Duodenal mucosa (tissue), 2 donors: Measurements from ENCODE around the gene CTNNAL1.
"Not testable (repeated sequence)": the region's sequence is repeated elsewhere in the genome, so short reads cannot be mapped to it uniquely, and the experiment has no call there.

Experiments
- H3K27ac ChIP-seq: one replicate; pipeline ENCODE4 v1.7.0; 2013; ENCODE audit warnings: low read depth, low read length
- H3K27me3 ChIP-seq, 2 donors: one replicate each; pipeline ENCODE4 v1.7.0; 2013; ENCODE audit warnings: low read length in 2 of 2, control low read depth in 1 of 2; ENCODE audit not compliant: insufficient read depth in 2 of 2, control insufficient read depth in 1 of 2
- H3K36me3 ChIP-seq, 2 donors: one replicate each; pipeline ENCODE4 v1.7.0; 2013; ENCODE audit warnings: low read length in 2 of 2, control low read depth in 1 of 2; ENCODE audit not compliant: insufficient read depth in 2 of 2, control insufficient read depth in 1 of 2
- H3K4me1 ChIP-seq, 2 donors: one replicate each; pipeline ENCODE4 v1.7.0; 2013; ENCODE audit warnings: low read length in 2 of 2, control low read depth in 1 of 2; ENCODE audit not compliant: insufficient read depth in 2 of 2, control insufficient read depth in 1 of 2
- H3K4me3 ChIP-seq, 2 donors: one replicate each; pipeline ENCODE4 v1.7.0; 2013; ENCODE audit warnings: low read length in 2 of 2, low read depth in 1 of 2
- H3K9ac ChIP-seq, 2 donors: one replicate each; pipeline ENCODE4 v1.7.0; 2013; ENCODE audit warnings: low read length in 2 of 2, low read depth in 1 of 2
- H3K9me3 ChIP-seq, 2 donors: one replicate each; pipeline ENCODE4 v1.7.0; 2013; ENCODE audit warnings: low read length in 2 of 2, control low read depth in 1 of 2; ENCODE audit not compliant: control insufficient read depth in 1 of 2

The CTNNAL1 gene

DNA sequence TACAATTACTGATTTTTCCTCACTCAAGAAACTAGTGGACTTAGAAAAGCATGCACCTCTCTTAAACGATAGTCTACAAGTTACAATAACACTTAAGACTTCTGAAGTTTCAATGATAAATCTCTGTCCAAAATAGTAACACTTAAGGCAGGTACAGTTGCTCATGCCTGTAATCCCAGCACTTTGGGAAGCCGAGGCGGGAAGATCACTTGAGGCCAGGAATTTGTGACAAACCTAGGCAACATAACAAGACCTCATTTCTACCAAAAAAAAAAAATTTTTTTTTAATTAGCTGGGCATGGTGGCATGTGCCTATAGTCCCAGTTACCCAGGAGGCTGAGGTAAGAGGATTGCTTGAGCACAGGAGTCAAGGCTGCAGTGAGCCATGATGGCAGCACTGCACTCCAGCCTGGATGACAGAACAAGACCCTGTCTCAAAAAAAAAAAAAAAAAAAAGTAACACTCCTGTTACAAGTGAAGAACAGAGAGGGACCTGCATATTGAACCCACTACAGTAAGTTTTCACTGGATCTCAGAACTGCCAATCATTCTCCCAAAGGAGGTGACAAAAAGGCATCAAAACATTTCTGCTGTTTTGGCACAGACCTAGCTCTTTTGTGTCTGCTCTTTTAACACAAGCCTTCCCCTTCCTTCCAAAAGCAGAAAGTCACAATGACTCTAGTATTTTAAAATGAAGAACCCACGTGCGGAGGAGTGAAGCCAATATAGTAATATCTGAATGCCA is 75.6 kb downstream of the CTNNAL1 start:
- Histone ChIP-seq H3K9ac (no peak overlapping the region), H3K4me1 (peaks cover 10 to 12% of the 10 kb centered on the region in 2 donors), H3K27me3 (no peaks in the 10 kb centered on the region), H3K4me3 (no peak overlapping the region), H3K36me3 (peaks cover 9 to 14% of the 10 kb centered on the region in 2 donors), H3K9me3 (no peaks in the 10 kb centered on the region), H3K27ac (no peak overlapping the region)

DNA sequence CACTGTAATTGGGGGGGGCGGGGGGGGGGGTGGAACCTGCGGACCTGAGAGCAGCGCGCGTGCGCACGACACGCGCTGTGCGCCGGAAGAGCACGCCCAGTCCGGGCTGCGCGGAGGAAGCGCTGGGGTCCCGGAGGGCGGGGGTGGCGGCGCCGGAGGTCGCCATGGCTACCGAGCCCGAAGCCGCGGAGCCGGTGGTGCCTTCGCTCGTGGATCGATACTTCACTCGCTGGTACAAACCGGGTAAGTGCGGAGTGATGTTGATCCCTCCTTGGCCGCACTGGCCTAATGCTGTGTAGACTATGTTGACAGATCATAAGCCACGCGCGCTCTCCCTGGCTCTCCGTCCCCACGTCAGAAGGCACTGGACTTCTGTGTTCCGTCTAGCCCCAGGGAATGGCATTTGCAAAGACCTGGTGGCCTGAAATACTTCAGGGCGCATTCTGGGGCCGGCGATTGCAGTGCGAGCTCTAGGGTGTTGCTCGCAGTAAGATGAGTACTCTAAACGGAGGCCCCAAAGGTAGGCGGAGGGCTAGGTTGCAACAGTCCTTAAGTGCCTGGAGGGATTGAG is 78.9 kb downstream of the CTNNAL1 start, which contains the start of gene ABITRAM:
Gene ABITRAM, plus strand, starts transcription at position 78 of the 571 bp plus-strand sequence. Its CDS starts 87 bp downstream, at position 165.
- peak within 1 kb of the TSS; percentile 90 for H3K27ac ChIP-seq
- H3K9ac ChIP-seq, result peak within 1 kb of the TSS; percentile 77 to 86
- H3K27me3 ChIP-seq, result no peaks in the 10 kb centered on the region
- H3K4me3 ChIP-seq, result peak within 1 kb of the TSS; percentile 93 to 100
- H3K36me3 ChIP-seq, result peaks cover 1 to 2% of the 10 kb centered on the region in 2 donors
- peaks cover 12 to 16% of the 10 kb centered on the region in 2 donors for H3K4me1 ChIP-seq
- no peaks in the 10 kb centered on the region for H3K9me3 ChIP-seq

DNA sequence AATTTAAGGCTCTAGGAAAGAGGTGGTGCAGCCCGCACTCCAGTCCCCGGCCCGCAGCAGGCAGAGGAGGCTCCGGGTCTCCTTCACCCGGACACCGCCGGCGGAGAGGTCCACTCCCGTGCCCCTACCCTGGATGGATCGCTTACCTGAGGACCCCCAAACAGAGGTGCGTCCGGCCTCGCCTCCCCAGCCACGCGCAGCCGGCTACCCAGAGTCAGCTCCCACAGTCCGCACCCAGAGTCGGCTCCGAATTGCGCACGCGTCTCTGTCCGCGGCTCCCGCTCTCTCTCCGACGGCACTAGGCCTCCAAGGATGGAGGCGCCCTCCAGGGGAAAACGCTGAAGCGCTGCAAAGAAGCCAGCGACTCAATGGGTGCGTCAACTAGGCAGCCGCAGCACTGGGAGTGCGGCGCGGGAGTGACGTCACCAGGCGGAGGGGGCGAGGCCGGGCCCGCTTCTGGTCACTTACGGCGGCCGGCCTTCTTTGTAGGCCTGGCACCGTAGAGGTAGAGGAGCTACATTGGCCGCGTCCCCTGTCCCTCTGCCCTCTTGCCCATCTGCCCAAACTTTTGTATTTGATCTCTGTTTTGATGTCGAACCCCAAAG is 79.5 kb downstream of the CTNNAL1 start, which contains the start of gene ELP1:
Gene ELP1, minus strand, starts transcription at position 407 of the 605 bp plus-strand sequence. CDS start 2,978 bp downstream, outside the sequence.
- peaks cover 12 to 16% of the 10 kb centered on the region in 2 donors for H3K4me1 ChIP-seq
- H3K9ac ChIP-seq, result peak within 1 kb of the TSS; percentile 77 to 86
- H3K27ac ChIP-seq, result peak within 1 kb of the TSS; percentile 90
- peak within 1 kb of the TSS; percentile 93 to 100 for H3K4me3 ChIP-seq
- H3K36me3 ChIP-seq, result peaks cover 4% of the 10 kb centered on the region in 2 donors
- H3K9me3 ChIP-seq, result no peaks in the 10 kb centered on the region
- H3K27me3 ChIP-seq, result no peaks in the 10 kb centered on the region

DNA sequence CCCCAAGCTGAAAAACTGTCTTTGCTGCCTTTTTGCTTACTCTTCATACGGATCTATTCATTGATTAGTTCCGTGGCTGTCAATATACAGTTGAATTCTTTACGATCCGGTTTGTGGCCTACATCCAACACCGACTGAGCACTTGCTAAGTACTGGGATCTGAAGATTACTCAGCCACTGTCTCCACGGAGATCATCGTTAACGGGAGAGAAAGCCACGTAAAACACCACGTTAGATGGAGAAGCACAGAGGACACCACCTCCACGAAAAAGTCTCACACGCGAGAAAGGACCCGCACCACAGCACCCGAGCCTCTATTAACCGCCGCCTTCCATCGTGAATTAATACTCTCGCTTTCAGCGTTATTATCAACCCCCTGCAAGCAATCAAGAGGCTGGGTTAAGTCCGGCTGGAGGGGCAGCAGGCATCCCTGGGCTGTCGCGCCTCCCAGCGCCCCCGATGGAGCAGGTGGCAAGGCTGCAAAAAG is 80.0 kb downstream of the CTNNAL1 start:
- H3K9ac ChIP-seq, result peak overlapping the region; percentile 77 to 86
- no peaks in the 10 kb centered on the region for H3K27me3 ChIP-seq
- H3K36me3 ChIP-seq, result peaks cover 9% of the 10 kb centered on the region in 2 donors
- peaks cover 12 to 16% of the 10 kb centered on the region in 2 donors for H3K4me1 ChIP-seq
- peak overlapping the region; percentile 93 to 100 for H3K4me3 ChIP-seq
- peak overlapping the region; percentile 90 for H3K27ac ChIP-seq
- H3K9me3 ChIP-seq, result no peaks in the 10 kb centered on the region

DNA sequence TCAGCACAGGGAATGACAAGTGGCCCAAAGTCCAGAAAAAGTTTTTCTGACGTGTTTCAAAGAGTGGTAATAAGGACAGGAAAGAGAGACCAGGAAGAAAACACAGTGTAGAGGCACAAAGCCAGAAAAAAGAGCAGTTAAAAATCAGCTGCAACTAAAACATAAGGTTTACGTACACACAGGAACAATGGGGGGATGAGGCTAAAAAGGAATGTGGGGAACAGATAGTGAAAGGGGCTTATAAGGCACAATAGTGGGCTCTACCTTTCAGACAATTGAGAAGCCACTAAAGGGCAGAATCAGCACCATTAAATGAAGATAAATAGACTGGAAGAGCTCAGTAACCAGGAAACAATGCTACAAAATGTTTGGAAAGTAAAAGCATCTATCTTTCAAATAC is 84.9 kb downstream of the CTNNAL1 start:
- peaks cover 7 to 9% of the 10 kb centered on the region in 2 donors for H3K4me1 ChIP-seq
- H3K27me3 ChIP-seq, result no peaks in the 10 kb centered on the region
- H3K9me3 ChIP-seq, result no peaks in the 10 kb centered on the region
- H3K4me3 ChIP-seq, result no peak overlapping the region
- no peak overlapping the region for H3K27ac ChIP-seq
- H3K9ac ChIP-seq, result no peak overlapping the region
- peaks cover 22 to 50% of the 10 kb centered on the region in 2 donors for H3K36me3 ChIP-seq

DNA sequence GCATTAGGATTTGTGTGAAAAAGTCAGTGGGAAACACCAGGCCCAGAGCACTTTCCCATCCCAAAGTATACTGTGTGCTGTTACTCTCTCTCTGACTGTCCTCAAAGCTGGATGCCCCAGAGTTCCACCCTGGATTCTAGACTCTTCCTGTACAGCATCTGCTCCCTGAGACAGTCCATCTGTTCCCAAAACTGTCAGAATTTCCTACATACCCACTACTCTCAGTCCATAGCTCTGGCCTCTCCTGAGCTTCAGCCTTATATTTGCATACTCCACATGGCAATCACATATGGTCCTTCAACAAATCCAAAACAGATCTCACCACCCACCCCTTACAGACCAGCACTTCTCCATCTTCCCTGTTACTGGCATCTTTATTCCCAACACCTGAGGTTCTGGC is 88.8 kb downstream of the CTNNAL1 start:
- Histone ChIP-seq H3K4me3 (no peak overlapping the region), H3K27me3 (no peaks in the 10 kb centered on the region), H3K4me1 (no peaks in the 10 kb centered on the region), H3K36me3 (peaks cover 25 to 69% of the 10 kb centered on the region in 2 donors), H3K27ac (no peak overlapping the region), H3K9me3 (no peaks in the 10 kb centered on the region), H3K9ac (no peak overlapping the region)

DNA sequence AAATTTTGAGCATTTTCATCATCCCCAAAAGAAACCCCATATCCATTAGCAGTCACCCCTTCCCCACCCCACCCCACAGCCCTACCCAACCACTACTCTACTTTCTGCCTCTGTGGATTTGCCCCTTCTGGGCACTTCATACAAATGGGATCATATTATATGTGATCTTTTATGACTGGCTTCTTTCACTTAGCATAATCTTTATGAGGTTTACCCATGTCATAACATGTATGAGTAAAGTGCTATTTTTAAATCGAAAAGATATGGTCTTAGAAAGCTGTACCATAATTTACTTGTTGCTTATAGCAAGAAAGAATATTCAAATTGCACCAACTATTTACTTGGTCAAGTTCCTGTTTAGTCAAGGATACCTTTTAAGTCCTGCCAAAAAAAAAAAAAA is 92.1 kb downstream of the CTNNAL1 start:
- H3K4me1 ChIP-seq, result no peaks in the 10 kb centered on the region
- peaks cover 19 to 62% of the 10 kb centered on the region in 2 donors for H3K36me3 ChIP-seq
- H3K9ac ChIP-seq, result no peak overlapping the region

DNA sequence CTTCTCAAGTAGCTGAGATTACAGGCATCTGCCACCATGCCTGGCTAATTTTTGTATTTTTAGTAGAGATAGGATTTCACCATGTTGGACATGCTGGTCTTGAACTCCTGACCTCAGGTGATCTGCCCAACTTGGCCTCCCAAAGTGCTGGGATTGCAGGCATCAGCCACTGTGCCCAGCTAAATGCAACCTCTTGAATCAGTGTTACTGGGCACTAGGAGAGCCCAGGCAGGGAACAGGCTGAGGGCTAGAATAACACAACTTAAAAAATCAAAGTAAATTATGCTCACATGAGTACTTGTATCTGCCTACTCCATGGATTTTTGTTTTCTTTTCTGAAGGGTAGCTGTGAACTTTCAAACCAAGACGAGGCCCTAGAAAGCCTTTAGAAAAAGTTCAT is 92.9 kb downstream of the CTNNAL1 start:
- H3K36me3 ChIP-seq, result peaks cover 15 to 61% of the 10 kb centered on the region in 2 donors
- not testable (repeated sequence) for H3K4me1 ChIP-seq, H3K4me3 ChIP-seq, H3K9ac ChIP-seq, H3K27ac ChIP-seq, H3K27me3 ChIP-seq, H3K9me3 ChIP-seq

More for the DNA sequence above, 92.1 kb downstream of the CTNNAL1 start:
- Histone ChIP-seq H3K27ac (no peak overlapping the region), H3K9me3 (no peaks in the 10 kb centered on the region), H3K4me3 (no peak overlapping the region), H3K27me3 (no peaks in the 10 kb centered on the region)

DNA sequence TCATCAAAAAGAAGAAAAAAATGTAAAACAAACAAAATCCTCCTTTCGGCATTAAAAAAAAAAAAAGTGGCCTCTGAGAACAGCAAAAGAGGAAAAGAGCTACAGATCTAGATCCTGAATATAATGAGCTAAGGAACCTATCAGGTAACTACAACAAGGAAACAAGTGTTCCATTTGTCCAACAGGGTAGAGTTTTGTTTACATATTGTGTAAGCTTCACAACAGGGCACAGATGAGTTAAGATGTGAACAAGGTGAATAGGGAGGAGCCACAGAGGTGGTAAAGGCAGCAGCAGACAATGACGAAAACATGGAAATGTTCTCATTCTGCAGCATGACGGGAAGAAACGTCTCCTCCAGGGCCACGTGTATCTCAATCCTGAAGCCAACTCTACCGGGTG is 93.8 kb downstream of the CTNNAL1 start:
- Histone ChIP-seq H3K9me3 (no peaks in the 10 kb centered on the region), H3K4me3 (no peak overlapping the region), H3K36me3 (peaks cover 11 to 62% of the 10 kb centered on the region in 2 donors)

DNA sequence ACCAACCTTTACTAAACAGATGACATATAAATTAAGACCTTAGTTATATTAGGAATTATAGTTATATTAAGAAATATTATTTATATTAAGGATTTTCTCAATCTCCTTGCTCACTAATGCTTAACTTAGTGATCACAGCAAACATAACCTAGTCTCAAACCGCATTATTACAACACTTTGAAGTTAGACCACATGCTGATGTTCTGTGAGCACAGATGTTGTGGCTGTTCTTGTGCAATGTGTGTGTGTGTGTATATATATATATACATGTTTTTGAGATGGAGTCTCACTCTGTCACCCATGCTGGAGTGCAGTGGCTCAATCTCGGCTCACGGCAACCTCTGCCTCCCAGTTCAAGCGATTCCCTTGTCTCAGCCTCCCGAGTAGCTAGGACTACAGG is 99.9 kb downstream of the CTNNAL1 start:
- H3K27ac ChIP-seq, result no peak overlapping the region
- H3K4me1 ChIP-seq, result no peaks in the 10 kb centered on the region
- no peaks in the 10 kb centered on the region for H3K9me3 ChIP-seq
- no peaks in the 10 kb centered on the region for H3K27me3 ChIP-seq
- H3K36me3 ChIP-seq, result peaks cover 27 to 71% of the 10 kb centered on the region in 2 donors
- no peak overlapping the region for H3K4me3 ChIP-seq
- no peak overlapping the region for H3K9ac ChIP-seq

More for the DNA sequence above, 93.8 kb downstream of the CTNNAL1 start:
- Histone ChIP-seq H3K9ac (no peak overlapping the region), H3K27me3 (no peaks in the 10 kb centered on the region), H3K4me1 (no peaks in the 10 kb centered on the region), H3K27ac (no peak overlapping the region)
